Measurements from ENCODE around the gene FOXP4.

Gene FOXP4

DNA sequence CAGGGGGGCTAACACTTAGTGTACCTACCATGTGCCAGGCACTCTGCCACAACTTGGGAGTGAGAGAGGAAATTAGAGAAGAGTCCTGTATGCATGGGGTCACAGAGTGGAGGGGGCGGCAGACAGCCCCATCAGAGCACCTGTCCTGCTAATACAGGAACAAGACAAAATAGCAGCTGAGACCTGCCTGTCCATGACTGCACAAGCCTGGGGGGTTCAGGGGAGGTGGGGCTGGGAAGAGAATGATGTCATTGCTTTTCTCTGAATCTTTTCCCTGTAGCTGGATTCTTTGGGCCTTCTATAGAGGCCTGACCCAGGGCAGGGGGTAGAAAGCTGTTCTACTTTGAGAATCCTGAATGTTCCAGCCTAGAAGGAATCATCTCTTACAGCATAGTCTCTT, 37.4 kb downstream of the FOXP4 start:
- TF ChIP-seq, protein P1, sequence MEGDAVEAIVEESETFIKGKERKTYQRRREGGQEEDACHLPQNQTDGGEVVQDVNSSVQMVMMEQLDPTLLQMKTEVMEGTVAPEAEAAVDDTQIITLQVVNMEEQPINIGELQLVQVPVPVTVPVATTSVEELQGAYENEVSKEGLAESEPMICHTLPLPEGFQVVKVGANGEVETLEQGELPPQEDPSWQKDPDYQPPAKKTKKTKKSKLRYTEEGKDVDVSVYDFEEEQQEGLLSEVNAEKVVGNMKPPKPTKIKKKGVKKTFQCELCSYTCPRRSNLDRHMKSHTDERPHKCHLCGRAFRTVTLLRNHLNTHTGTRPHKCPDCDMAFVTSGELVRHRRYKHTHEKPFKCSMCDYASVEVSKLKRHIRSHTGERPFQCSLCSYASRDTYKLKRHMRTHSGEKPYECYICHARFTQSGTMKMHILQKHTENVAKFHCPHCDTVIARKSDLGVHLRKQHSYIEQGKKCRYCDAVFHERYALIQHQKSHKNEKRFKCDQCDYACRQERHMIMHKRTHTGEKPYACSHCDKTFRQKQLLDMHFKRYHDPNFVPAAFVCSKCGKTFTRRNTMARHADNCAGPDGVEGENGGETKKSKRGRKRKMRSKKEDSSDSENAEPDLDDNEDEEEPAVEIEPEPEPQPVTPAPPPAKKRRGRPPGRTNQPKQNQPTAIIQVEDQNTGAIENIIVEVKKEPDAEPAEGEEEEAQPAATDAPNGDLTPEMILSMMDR (IDR thresholded peaks at IDR 0.05; ENCODE audit: low read depth, low read length, missing control alignments), result no peak
- DNase-seq (ENCODE audit: extremely low read depth, low read depth), result no peak

GRCh38 chr6:41584205-41584604, 38.0 kb downstream of the FOXP4 start:
- TF ChIP-seq, protein P1 (IDR thresholded peaks at IDR 0.05; ENCODE audit: low read depth, low read length, missing control alignments), result no peak
- no peak overlapping the region for H3K4me3 ChIP-seq (replicated peaks; ENCODE audit: low read depth, low read length)
- no peak for DNase-seq (ENCODE audit: extremely low read depth, low read depth)

More for the DNA sequence above, 37.4 kb downstream of the FOXP4 start:
- no peak overlapping the region for H3K4me3 ChIP-seq (replicated peaks; ENCODE audit: low read depth, low read length)

DNA sequence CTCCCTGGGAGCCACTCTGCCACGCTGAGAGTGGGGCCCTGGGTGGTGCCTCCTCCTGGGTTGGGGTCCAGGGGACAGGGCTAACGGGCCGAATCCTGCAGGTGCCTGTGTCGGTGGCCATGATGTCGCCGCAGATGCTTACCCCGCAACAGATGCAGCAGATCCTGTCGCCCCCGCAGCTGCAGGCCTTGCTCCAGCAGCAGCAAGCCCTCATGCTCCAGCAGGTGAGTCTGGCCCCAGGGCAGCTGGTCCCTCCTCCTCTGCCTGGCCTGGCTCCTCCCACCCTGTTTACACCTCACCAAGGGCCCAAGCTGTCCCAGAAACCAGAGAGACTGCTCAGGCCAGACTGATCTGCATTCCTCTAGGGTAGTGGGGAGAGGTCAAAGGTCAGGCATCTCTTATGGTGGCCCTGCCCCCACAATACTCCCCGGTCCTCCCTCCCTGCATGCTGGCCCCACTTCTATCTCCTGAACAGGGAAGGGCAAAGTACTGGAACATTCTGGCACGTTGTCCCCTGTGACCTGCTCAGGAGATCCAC, 38.6 kb downstream of the FOXP4 start:
- no peak for DNase-seq (ENCODE audit: extremely low read depth, low read depth)
- H3K4me3 ChIP-seq (replicated peaks; ENCODE audit: low read depth, low read length), result no peak overlapping the region
- TF ChIP-seq, protein P1 (IDR thresholded peaks at IDR 0.05; ENCODE audit: low read depth, low read length, missing control alignments), result no peak

GRCh38 chr6:41585605-41586004, 39.4 kb downstream of the FOXP4 start:
- TF ChIP-seq, protein P1 (IDR thresholded peaks at IDR 0.05; ENCODE audit: low read depth, low read length, missing control alignments), result no peak
- no peak overlapping the region for H3K4me3 ChIP-seq (replicated peaks; ENCODE audit: low read depth, low read length)
- no peak for DNase-seq (ENCODE audit: extremely low read depth, low read depth)

DNA sequence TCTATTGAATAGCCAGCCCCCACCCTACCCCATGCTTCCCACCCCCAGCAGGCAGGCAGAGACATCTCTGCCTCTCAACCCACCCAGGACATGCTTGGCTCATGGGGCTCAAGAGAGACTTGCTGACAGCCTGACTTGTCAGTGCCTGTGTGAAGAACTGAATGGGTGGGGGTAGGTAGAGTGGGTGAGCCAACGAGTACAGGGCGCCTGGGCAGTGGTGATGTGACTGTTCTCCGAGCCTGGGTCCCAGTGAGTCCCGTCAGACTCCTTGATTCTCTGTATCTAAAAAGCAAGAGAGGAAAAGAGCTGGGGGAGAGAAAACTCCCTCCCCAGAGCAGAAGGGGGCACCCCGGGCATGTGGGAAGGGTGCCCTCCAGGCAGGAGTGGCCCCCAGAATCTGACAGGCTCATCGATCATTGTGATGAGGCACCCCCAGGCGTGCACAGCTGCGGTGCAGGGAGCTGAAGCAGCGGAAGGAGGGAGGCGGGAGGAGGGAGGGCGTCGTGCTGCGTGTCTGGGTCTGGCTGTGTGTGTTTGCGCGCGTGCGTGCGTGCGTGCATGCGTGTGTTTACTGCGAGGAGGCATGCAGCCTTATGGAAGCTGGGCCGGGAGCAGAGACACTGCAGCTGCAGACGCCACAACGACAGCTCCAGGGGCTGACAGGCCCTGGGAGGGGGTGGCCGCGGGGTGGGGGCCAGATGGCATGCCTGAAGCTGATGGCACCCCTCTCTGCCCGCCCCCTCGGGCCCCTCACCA, 40.2 kb downstream of the FOXP4 start:
- no peak for DNase-seq (ENCODE audit: extremely low read depth, low read depth)
- TF ChIP-seq, protein P1 (IDR thresholded peaks at IDR 0.05; ENCODE audit: low read depth, low read length, missing control alignments), result no peak
- no peak overlapping the region for H3K4me3 ChIP-seq (replicated peaks; ENCODE audit: low read depth, low read length)

DNA sequence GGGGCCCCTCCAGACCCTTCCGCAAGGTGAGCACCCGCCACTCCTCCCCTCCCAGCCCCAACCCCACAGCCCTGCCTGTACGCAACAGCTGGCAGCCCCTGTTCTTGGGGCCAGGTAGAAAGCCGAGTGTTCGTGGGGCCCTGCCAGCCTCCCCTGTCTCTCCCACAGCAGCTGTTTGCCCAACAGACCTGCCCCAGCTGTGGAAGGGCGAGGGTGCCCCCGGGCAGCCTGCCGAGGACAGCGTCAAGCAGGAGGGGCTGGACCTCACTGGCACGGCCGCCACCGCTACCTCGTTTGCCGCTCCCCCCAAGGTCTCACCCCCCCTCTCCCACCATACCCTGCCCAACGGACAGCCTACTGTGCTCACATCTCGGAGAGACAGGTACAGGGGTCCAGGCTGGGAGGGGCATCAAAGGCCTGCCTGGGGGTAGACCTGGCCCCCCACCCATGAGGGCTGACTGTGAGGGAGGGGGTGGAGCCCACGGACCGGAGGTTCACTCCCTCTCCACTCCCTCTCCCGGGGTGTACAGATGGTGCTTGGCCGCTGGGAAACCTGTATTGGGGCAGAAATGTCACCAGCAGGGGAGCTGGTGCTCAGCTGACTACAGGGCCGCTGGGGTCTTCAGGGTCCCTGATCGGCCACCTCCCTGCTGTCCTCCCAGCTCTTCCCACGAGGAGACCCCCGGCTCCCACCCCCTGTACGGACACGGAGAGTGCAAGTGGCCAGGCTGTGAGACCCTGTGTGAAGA, 41.1 kb downstream of the FOXP4 start:
- DNase-seq (ENCODE audit: extremely low read depth, low read depth), result no peak
- no peak overlapping the region for H3K4me3 ChIP-seq (replicated peaks; ENCODE audit: low read depth, low read length)

More for the DNA sequence above, 41.1 kb downstream of the FOXP4 start:
- TF ChIP-seq, protein P1 (IDR thresholded peaks at IDR 0.05; ENCODE audit: low read depth, low read length, missing control alignments), result no peak

Data from HFF-Myc (cell line).